IMR-90 (cell line): ENCODE data around the gene RPH3AL. TPM values are rescaled to one million over a fixed set of nuclear protein-coding genes. Genes with fewer than 3 reads are reported as not detected.

Experiments
- ATAC-seq: fragments of 200-7000 bp; cut with Tn5 transposase; 2 replicates; pipeline ENCODE4 v1.9.1; 2020; ENCODE audit warnings: low read depth, mild to moderate bottlenecking, moderate library complexity
- BruUV-seq: library from RNA; stranded (reverse); fragments of 400-500 nt; replicated peaks from 2 replicates; lab custom pipeline; 2021; lab: Mats Ljungman, UMichigan
- CTCF ChIA-PET: fragments of 300-600 bp; formaldehyde crosslinking; extraction: SDS; loops from one replicate; lab custom pipeline; 2021; ENCODE audit warnings: antibody characterized with exemption; lab: Yijun Ruan, JAX
- POLR2A ChIA-PET: fragments of 300-600 bp; sonication (Branson Sonifier 250); formaldehyde crosslinking; loops from one replicate; lab custom pipeline; 2022; ENCODE audit warnings: antibody characterized with exemption; ENCODE audit not compliant: unreplicated experiment; lab: Charles Lee
- DNase-seq: peaks from one replicate; pipeline ENCODE4 v3.0.0; 2013
- H2AFZ ChIP-seq: replicated peaks from 2 replicates; pipeline ENCODE3; 2013; ENCODE audit warnings: low read length, mild to moderate bottlenecking; ENCODE audit not compliant: poor library complexity
- H2AK5ac ChIP-seq: 2 replicates; pipeline ENCODE4 v1.6.1; 2013; ENCODE audit warnings: low read depth, low read length, inconsistent platforms
- H2AK9ac ChIP-seq: replicated peaks from 2 replicates; pipeline ENCODE3; 2013; ENCODE audit warnings: mild to moderate bottlenecking, low read depth, low read length, moderate library complexity; ENCODE audit not compliant: poor library complexity
- H2BK120ac ChIP-seq: 2 replicates; pipeline ENCODE4 v1.6.1; 2013; ENCODE audit warnings: low read depth, low read length, inconsistent platforms
- H2BK15ac ChIP-seq: 3 replicates; pipeline ENCODE4 v1.6.1; 2013; ENCODE audit warnings: low read depth, low read length, inconsistent platforms
- H2BK20ac ChIP-seq: 2 replicates; pipeline ENCODE4 v1.6.1; 2013; ENCODE audit warnings: low read depth, mild to moderate bottlenecking, inconsistent platforms, low read length, moderate library complexity
- H2BK5ac ChIP-seq: 2 replicates; pipeline ENCODE4 v1.6.1; 2013; ENCODE audit warnings: mild to moderate bottlenecking, low read depth, low read length, inconsistent platforms; ENCODE audit not compliant: poor library complexity, severe bottlenecking
- H3K14ac ChIP-seq: replicated peaks from 2 replicates; pipeline ENCODE4 v1.6.1; 2013; ENCODE audit warnings: low read depth, low read length, inconsistent platforms
- H3K18ac ChIP-seq: 2 replicates; pipeline ENCODE4 v1.6.1; 2013; ENCODE audit warnings: low read depth, low read length, control low read depth
- H3K23ac ChIP-seq: 2 replicates; pipeline ENCODE4 v1.6.1; 2013; ENCODE audit warnings: low read depth, low read length, inconsistent platforms
- H3K27ac ChIP-seq: 2 replicates; pipeline ENCODE4 v1.5.1; 2013; ENCODE audit warnings: mild to moderate bottlenecking, control low read depth, low read length; ENCODE audit not compliant: insufficient read depth
- H3K27me3 ChIP-seq: 2 replicates; pipeline ENCODE4 v1.6.1; 2013; ENCODE audit warnings: low read length; ENCODE audit not compliant: control insufficient read depth, insufficient read depth
- H3K36me3 ChIP-seq: 2 replicates; pipeline ENCODE4 v1.6.1; 2013; ENCODE audit warnings: low read length, mixed read lengths; ENCODE audit not compliant: control insufficient read depth, insufficient read depth
- H3K4ac ChIP-seq: 2 replicates; pipeline ENCODE4 v1.6.1; 2013; ENCODE audit warnings: low read depth, low read length, inconsistent platforms
- H3K4me1 ChIP-seq: 2 replicates; pipeline ENCODE4 v1.6.1; 2013; ENCODE audit warnings: low read length, mixed read lengths; ENCODE audit not compliant: control insufficient read depth, insufficient read depth
- H3K4me2 ChIP-seq: 2 replicates; pipeline ENCODE4 v1.6.1; 2013; ENCODE audit warnings: low read depth, mild to moderate bottlenecking, control low read depth, low read length, moderate library complexity
- H3K4me3 ChIP-seq: 2 replicates; pipeline ENCODE4 v1.5.1; 2013; ENCODE audit warnings: low read depth, mild to moderate bottlenecking, control low read depth, low read length, moderate library complexity; ENCODE audit not compliant: insufficient read depth
- H3K56ac ChIP-seq: 2 replicates; pipeline ENCODE4 v1.6.1; 2013; ENCODE audit warnings: low read length, inconsistent platforms; ENCODE audit not compliant: insufficient read depth; ENCODE audit errors: extremely low read depth
- H3K79me1 ChIP-seq, 2 experiments: 2 replicates each; pipeline ENCODE4 v1.6.1; 2013; ENCODE audit warnings: low read length in 2 of 2, inconsistent platforms in 1 of 2, low read depth in 1 of 2
- H3K9ac ChIP-seq: 2 replicates; pipeline ENCODE4 v1.6.1; 2013; ENCODE audit warnings: low read depth, low read length, control low read depth
- H3K9me1 ChIP-seq: 2 replicates; pipeline ENCODE4 v1.6.1; 2013; ENCODE audit warnings: low read length, inconsistent platforms; ENCODE audit not compliant: insufficient read depth
- H3K9me3 ChIP-seq: 2 replicates; pipeline ENCODE4 v1.6.1; 2013; ENCODE audit warnings: low read length; ENCODE audit not compliant: control insufficient read depth, insufficient read depth
- H4K20me1 ChIP-seq: 2 replicates; pipeline ENCODE4 v1.6.1; 2013; ENCODE audit warnings: low read length, inconsistent platforms; ENCODE audit not compliant: insufficient read depth
- H4K5ac ChIP-seq: 2 replicates; pipeline ENCODE4 v1.6.1; 2013; ENCODE audit warnings: mild to moderate bottlenecking, low read depth, low read length, control low read depth
- H4K8ac ChIP-seq, 2 experiments: 2 replicates each; pipeline ENCODE4 v1.6.1; 2013; ENCODE audit warnings: low read depth in 2 of 2, low read length in 2 of 2, control low read depth in 1 of 2, inconsistent platforms in 1 of 2
- H4K91ac ChIP-seq: 2 replicates; pipeline ENCODE4 v1.6.1; 2013; ENCODE audit warnings: low read depth, low read length, inconsistent platforms; ENCODE audit not compliant: insufficient read depth
- CEBPB ChIP-seq: IDR thresholded peaks from 2 replicates; pipeline ENCODE4 v1.6.1; 2012; ENCODE audit warnings: low read depth, low read length, improper control_type of control experiment
- CHD1 ChIP-seq: IDR thresholded peaks from 2 replicates; pipeline ENCODE4 v1.6.1; 2012; ENCODE audit warnings: low read depth, low read length, improper control_type of control experiment
- FOS ChIP-seq: fragments of 150-350 bp; IDR thresholded peaks from 2 replicates; pipeline ENCODE4 v1.6.1; 2016; ENCODE audit warnings: low read depth, low read length
- MAFK ChIP-seq: IDR thresholded peaks from 2 replicates; pipeline ENCODE4 v1.6.1; 2012; ENCODE audit warnings: low read depth, low read length, improper control_type of control experiment
- MXI1 ChIP-seq: IDR thresholded peaks from 2 replicates; pipeline ENCODE4 v1.6.1; 2012; ENCODE audit warnings: low read depth, mild to moderate bottlenecking, low read length, moderate library complexity, borderline replicate concordance
- NFE2L2 ChIP-seq: fragments of 150-350 bp; IDR thresholded peaks from 2 replicates; pipeline ENCODE4 v1.6.1; 2016; ENCODE audit warnings: low read depth, mild to moderate bottlenecking, low read length
- POLR2A ChIP-seq: IDR thresholded peaks from 2 replicates; pipeline ENCODE4 v1.6.1; 2012; ENCODE audit warnings: mild to moderate bottlenecking, low read depth, low read length
- RAD21 ChIP-seq: IDR thresholded peaks from 2 replicates; pipeline ENCODE4 v1.6.1; 2012; ENCODE audit warnings: low read length, improper control_type of control experiment
- RCOR1 ChIP-seq: IDR thresholded peaks from 2 replicates; pipeline ENCODE4 v1.6.1; 2012; ENCODE audit warnings: mild to moderate bottlenecking, low read length, improper control_type of control experiment; ENCODE audit not compliant: insufficient replicate concordance
- RFX5 ChIP-seq: IDR thresholded peaks from 2 replicates; pipeline ENCODE4 v1.8.0; 2012; ENCODE audit warnings: low read depth, mild to moderate bottlenecking, low read length, moderate library complexity
- SMC3 ChIP-seq: fragments of 150-350 bp; IDR thresholded peaks from 2 replicates; pipeline ENCODE4 v1.6.1; 2016; ENCODE audit warnings: low read depth, mild to moderate bottlenecking, antibody characterized with exemption, low read length, moderate library complexity
- WGBS, 2 experiments: methylation state at CpG; one replicate each; pipeline versions ENCODE4 v1.1.5 to v1.1.7; 2013; ENCODE audit warnings: missing lambda C conversion rate in 2 of 2; ENCODE audit not compliant: insufficient read length in 1 of 2; ENCODE audit errors: extremely low coverage in 2 of 2; 5-methylcytosine and 5-hydroxymethylcytosine counted together
- dilution Hi-C: fragments of 300-500 bp; cut with HindIII; formaldehyde crosslinking; loops from one replicate; pipeline ENCODE4 v1.14.3; 2018; ENCODE audit warnings: low sequenced_read_pairs; ENCODE audit not compliant: unreplicated experiment
- in situ Hi-C: fragments of 300-500 bp; cut with MboI; formaldehyde crosslinking; loops from 3 replicates; pipeline ENCODE4 v1.14.3; 2019; ENCODE audit warnings: low sequenced_read_pairs, inconsistent platforms, mixed read lengths
- intact Hi-C: fragments of 100-400 bp; cut with micrococcal nuclease; formaldehyde crosslinking; loops from 2 replicates; pipeline ENCODE4 v1.10.0; 2022
- polyA plus RNA-seq, 3 experiments: library from polyadenylated mRNA; depleted of rRNA; stranded (reverse); fragments of >200 nt; gene quantifications; 2 replicates each; pipeline ENCODE4 v1.2.3, GENCODE V29; 2012; ENCODE audit warnings: low replicate concordance in 1 of 3
- total RNA-seq: library from RNA; depleted of rRNA; stranded (reverse); fragments of >200 nt; gene quantifications from 2 replicates; pipeline ENCODE4 v1.2.3, GENCODE V29; 2012
- TF ChIP-seq, protein P1 (sequence below): fragments of 150-350 bp; IDR thresholded peaks from 2 replicates; pipeline ENCODE4 v1.6.1; 2017; ENCODE audit warnings: mild to moderate bottlenecking, antibody characterized with exemption, low read length, low read depth
- TF ChIP-seq, protein P2 (sequence below): fragments of 150-350 bp; IDR thresholded peaks from 2 replicates; pipeline ENCODE4 v1.6.1; 2016; ENCODE audit warnings: low read depth, mild to moderate bottlenecking, low read length, moderate library complexity, borderline replicate concordance

RPH3AL gene
- total and polyA plus RNA-seq, 2 of the 4 experiments (the other 2 are of a cell fraction): 1.8 to 2.5 TPM

DNA sequence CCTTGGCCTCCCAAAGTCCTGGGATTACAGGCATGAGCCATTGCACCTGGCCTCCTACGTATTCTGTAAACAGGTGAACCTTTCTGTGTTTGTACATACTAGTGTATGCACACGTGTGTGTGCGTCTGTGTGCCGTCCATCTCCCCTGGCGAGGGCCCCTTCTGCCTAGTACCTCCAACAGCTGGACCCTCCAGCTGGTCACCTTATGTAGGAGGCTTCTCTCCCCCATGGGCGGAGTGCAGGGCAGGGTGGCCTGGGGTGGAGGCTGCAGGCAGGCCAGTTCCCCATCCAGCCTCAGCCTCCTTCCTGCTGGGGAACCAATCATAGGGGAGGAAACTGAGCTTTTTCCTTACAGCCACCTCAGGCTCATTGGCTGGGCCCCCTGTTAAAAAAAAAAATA, 146.8 kb downstream of the RPH3AL start:
- WGBS, 2 experiments: no CpG with 5 or more reads among the region's 6 CpGs
- H2BK15ac ChIP-seq: no peak overlapping the region
- no peak overlapping the region for H3K56ac ChIP-seq
- H4K91ac ChIP-seq: no peak overlapping the region
- H3K14ac ChIP-seq: no peak overlapping the region
- H3K4me2 ChIP-seq: no peak overlapping the region
- intact Hi-C loops: no loop called here
- ChIA-PET POLR2A (no interaction called here), CTCF (no interaction called here)
- H2AFZ ChIP-seq: no peak overlapping the region
- peaks cover 15% of the 10 kb centered on the region for H3K27me3 ChIP-seq
- H3K4me3 ChIP-seq: no peak overlapping the region
- H2BK20ac ChIP-seq: no peak overlapping the region
- DNase-seq (no peak), ATAC-seq (no peak)
- H3K18ac ChIP-seq: no peak overlapping the region
- H3K27ac ChIP-seq: no peak overlapping the region
- H2AK5ac ChIP-seq: no peak overlapping the region
- no peak overlapping the region for H2AK9ac ChIP-seq
- no TSS peak for BruUV-seq
- H3K9me3 ChIP-seq: peaks cover 7% of the 10 kb centered on the region
- H2BK120ac ChIP-seq: no peak overlapping the region
- no peak overlapping the region for H3K9ac ChIP-seq
- no peak overlapping the region for H3K23ac ChIP-seq
- no peaks in the 10 kb centered on the region for H4K20me1 ChIP-seq
- dilution Hi-C loops: no loop called here
- in situ Hi-C loops: no loop called here
- H3K4me1 ChIP-seq: no peaks in the 10 kb centered on the region
- no peak for TF ChIP-seq MAFK
- no peak for TF ChIP-seq NFE2L2
- no peak for TF ChIP-seq RCOR1
- TF ChIP-seq SMC3: no peak
- TF ChIP-seq CHD1: no peak
- TF ChIP-seq POLR2A: no peak
- TF ChIP-seq, protein P1, sequence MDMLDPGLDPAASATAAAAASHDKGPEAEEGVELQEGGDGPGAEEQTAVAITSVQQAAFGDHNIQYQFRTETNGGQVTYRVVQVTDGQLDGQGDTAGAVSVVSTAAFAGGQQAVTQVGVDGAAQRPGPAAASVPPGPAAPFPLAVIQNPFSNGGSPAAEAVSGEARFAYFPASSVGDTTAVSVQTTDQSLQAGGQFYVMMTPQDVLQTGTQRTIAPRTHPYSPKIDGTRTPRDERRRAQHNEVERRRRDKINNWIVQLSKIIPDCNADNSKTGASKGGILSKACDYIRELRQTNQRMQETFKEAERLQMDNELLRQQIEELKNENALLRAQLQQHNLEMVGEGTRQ: no peak
- no peak for TF ChIP-seq RFX5
- TF ChIP-seq FOS: no peak
- TF ChIP-seq RAD21: no peak
- no peak for TF ChIP-seq CEBPB
- TF ChIP-seq, protein P2, sequence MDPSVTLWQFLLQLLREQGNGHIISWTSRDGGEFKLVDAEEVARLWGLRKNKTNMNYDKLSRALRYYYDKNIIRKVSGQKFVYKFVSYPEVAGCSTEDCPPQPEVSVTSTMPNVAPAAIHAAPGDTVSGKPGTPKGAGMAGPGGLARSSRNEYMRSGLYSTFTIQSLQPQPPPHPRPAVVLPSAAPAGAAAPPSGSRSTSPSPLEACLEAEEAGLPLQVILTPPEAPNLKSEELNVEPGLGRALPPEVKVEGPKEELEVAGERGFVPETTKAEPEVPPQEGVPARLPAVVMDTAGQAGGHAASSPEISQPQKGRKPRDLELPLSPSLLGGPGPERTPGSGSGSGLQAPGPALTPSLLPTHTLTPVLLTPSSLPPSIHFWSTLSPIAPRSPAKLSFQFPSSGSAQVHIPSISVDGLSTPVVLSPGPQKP: no peak
- TF ChIP-seq MXI1: no peak
- no peaks in the 10 kb centered on the region for H3K9me1 ChIP-seq
- H3K4ac ChIP-seq: no peak overlapping the region
- H2BK5ac ChIP-seq: no peak overlapping the region
- no peaks in the 10 kb centered on the region for H3K79me1 ChIP-seq
- no peak overlapping the region for H4K8ac ChIP-seq
- no peaks in the 10 kb centered on the region for H3K36me3 ChIP-seq
- no peak overlapping the region for H4K5ac ChIP-seq
